ENCODE data around the gene HS3ST3A1. TPM values are rescaled to one million over a fixed set of nuclear protein-coding genes. Genes with fewer than 3 reads are reported as not detected.
A peak's percentile ranks its signal among the peaks of the same experiment; 100 is the strongest.

HS3ST3A1 gene
- total and polyA plus RNA-seq, 2 experiments from 2014 or later: 1.2 to 1.5 TPM

GRCh38 chr17:13518261-13519000 lies 83.3 kb downstream of the HS3ST3A1 start:
- H3K4me3 ChIP-seq: no peak overlapping the region
- H3K79me2 ChIP-seq: no peaks in the 10 kb centered on the region
- no peak for DNase-seq (ENCODE audit: low spot score)
- H2AFZ ChIP-seq: no peak overlapping the region
- H3K27ac ChIP-seq: no peak overlapping the region
- no peak for TF ChIP-seq EZH2phosphoT487 (IDR thresholded peaks at IDR 0.05; ENCODE audit: low read depth, severe bottlenecking, unreplicated experiment)
- TF ChIP-seq EZH2 (IDR thresholded peaks at IDR 0.05; ENCODE audit: borderline replicate concordance): no peak
- TF ChIP-seq CTCF (IDR thresholded peaks at IDR 0.05; ENCODE audit: poor library complexity): no peak
- H3K9me2 ChIP-seq (replicated peaks; ENCODE audit: insufficient read depth): no peaks in the 10 kb centered on the region
- no peaks in the 10 kb centered on the region for H3K4me1 ChIP-seq (ENCODE audit: insufficient read depth)
- H3K9me3 ChIP-seq (ENCODE audit: low read depth): no peaks in the 10 kb centered on the region
- H3K36me3 ChIP-seq (replicated peaks; ENCODE audit: insufficient read depth, low read depth): no peaks in the 10 kb centered on the region
- H3K4me2 ChIP-seq: no peak overlapping the region
- no peaks in the 10 kb centered on the region for H4K20me1 ChIP-seq (ENCODE audit: insufficient read depth, poor library complexity, severe bottlenecking)
- no peaks in the 10 kb centered on the region for H3K27me3 ChIP-seq
- 72% methylated on average over 2 of the region's 2 CpGs for WGBS (ENCODE audit: low lambda C conversion rate, missing lambda C conversion rate)

GRCh38 chr17:13513039-13513405 lies 88.7 kb downstream of the HS3ST3A1 start:
- no peaks in the 10 kb centered on the region for H3K36me3 ChIP-seq (replicated peaks; ENCODE audit: insufficient read depth, low read depth)
- H3K27me3 ChIP-seq: no peaks in the 10 kb centered on the region
- H4K20me1 ChIP-seq (ENCODE audit: insufficient read depth, poor library complexity, severe bottlenecking): no peaks in the 10 kb centered on the region
- H3K79me2 ChIP-seq: no peaks in the 10 kb centered on the region
- H2AFZ ChIP-seq: no peak overlapping the region
- TF ChIP-seq EZH2 (IDR thresholded peaks at IDR 0.05; ENCODE audit: borderline replicate concordance): no peak
- no peak for TF ChIP-seq EZH2phosphoT487 (IDR thresholded peaks at IDR 0.05; ENCODE audit: low read depth, severe bottlenecking, unreplicated experiment)
- TF ChIP-seq CTCF (IDR thresholded peaks at IDR 0.05; ENCODE audit: poor library complexity): no peak
- H3K4me2 ChIP-seq: no peak overlapping the region
- H3K9me2 ChIP-seq (replicated peaks; ENCODE audit: insufficient read depth): no peaks in the 10 kb centered on the region
- no peak overlapping the region for H3K27ac ChIP-seq
- H3K9me3 ChIP-seq (ENCODE audit: low read depth): no peaks in the 10 kb centered on the region
- H3K4me3 ChIP-seq: no peak overlapping the region
- no peak for DNase-seq (ENCODE audit: low spot score)
- H3K4me1 ChIP-seq (ENCODE audit: insufficient read depth): no peaks in the 10 kb centered on the region
- WGBS (ENCODE audit: low lambda C conversion rate, missing lambda C conversion rate): 65% methylated on average over 8 of the region's 8 CpGs

- no peak overlapping the region for H3K27ac ChIP-seq
Measured at GRCh38 chr17:13510062-13510461, 91.7 kb downstream of the HS3ST3A1 start.

More at GRCh38 chr17:13510062-13510461, 91.7 kb downstream of the HS3ST3A1 start:
- H4K20me1 ChIP-seq (ENCODE audit: insufficient read depth, poor library complexity, severe bottlenecking): no peaks in the 10 kb centered on the region
- no peak for DNase-seq (ENCODE audit: low spot score)
- no peak overlapping the region for H3K4me3 ChIP-seq
- no peaks in the 10 kb centered on the region for H3K27me3 ChIP-seq
- H3K36me3 ChIP-seq (replicated peaks; ENCODE audit: insufficient read depth, low read depth): no peaks in the 10 kb centered on the region
- H3K4me1 ChIP-seq (ENCODE audit: insufficient read depth): no peaks in the 10 kb centered on the region
- H2AFZ ChIP-seq: no peak overlapping the region
- no peaks in the 10 kb centered on the region for H3K9me3 ChIP-seq (ENCODE audit: low read depth)
- no peaks in the 10 kb centered on the region for H3K79me2 ChIP-seq
- no peaks in the 10 kb centered on the region for H3K9me2 ChIP-seq (replicated peaks; ENCODE audit: insufficient read depth)
- WGBS (ENCODE audit: low lambda C conversion rate, missing lambda C conversion rate): 61% methylated on average over 6 of the region's 6 CpGs
- TF ChIP-seq CTCF (IDR thresholded peaks at IDR 0.05; ENCODE audit: poor library complexity) (no peak), EZH2phosphoT487 (IDR thresholded peaks at IDR 0.05; ENCODE audit: low read depth, severe bottlenecking, unreplicated experiment) (no peak), EZH2 (IDR thresholded peaks at IDR 0.05; ENCODE audit: borderline replicate concordance) (no peak)
- peak overlapping the region; percentile 55 for H3K4me2 ChIP-seq
